ENCODE results near the gene PCDHGB5.

DNA sequence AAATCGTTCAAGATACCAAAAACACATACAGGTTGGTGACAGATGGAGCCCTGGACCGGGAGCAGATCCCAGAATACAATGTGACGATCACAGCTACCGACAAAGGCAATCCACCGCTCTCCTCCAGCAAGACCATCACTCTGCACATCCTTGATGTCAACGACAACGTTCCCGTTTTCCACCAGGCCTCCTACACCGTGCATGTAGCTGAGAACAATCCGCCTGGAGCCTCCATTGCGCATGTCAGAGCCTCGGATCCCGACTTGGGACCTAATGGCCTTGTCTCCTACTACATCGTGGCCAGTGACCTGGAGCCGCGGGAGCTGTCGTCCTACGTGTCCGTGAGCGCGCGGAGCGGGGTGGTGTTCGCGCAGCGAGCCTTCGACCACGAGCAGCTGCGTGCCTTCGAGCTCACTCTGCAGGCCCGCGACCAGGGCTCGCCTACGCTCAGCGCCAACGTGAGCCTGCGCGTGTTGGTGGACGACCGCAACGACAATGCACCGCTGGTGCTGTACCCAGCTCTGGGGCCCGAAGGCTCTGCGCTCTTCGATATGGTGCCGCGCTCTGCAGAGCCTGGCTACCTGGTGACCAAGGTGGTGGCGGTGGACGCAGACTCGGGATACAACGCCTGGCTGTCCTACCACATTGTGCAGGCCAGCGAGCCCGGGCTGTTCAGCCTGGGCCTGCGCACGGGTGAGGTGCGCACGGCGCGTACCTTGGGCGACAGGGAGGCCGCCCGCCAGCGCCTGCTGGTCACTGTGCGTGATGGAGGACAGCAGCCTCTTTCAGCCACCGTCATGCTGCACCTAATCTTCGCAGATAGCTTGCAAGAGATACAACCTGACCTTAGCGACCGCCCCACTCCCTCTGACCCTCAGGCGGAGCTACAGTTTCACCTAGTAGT lies 25.9 kb upstream of the PCDHGB5 start:
- TF ChIP-seq FOXP1 (IDR thresholded peaks at IDR 0.05) = no peak
- TF ChIP-seq FOXP1 (CRISPR knock-in tag; IDR thresholded peaks at IDR 0.05) = no peak
- TF ChIP-seq NFE2L2 (IDR thresholded peaks at IDR 0.05; ENCODE audit: low read length) = no peak
- TF ChIP-seq, protein P1, sequence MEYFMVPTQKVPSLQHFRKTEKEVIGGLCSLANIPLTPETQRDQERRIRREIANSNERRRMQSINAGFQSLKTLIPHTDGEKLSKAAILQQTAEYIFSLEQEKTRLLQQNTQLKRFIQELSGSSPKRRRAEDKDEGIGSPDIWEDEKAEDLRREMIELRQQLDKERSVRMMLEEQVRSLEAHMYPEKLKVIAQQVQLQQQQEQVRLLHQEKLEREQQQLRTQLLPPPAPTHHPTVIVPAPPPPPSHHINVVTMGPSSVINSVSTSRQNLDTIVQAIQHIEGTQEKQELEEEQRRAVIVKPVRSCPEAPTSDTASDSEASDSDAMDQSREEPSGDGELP (IDR thresholded peaks at IDR 0.05; ENCODE audit: borderline replicate concordance, low read depth) = no peak
- TF ChIP-seq SAP130 (CRISPR knock-in tag; IDR thresholded peaks at IDR 0.05; ENCODE audit: low read depth) = no peak
- no peak for TF ChIP-seq CHCHD3 (CRISPR knock-in tag; IDR thresholded peaks at IDR 0.05)
- no peak for TF ChIP-seq GABPB1 (CRISPR knock-in tag; IDR thresholded peaks at IDR 0.05)
- no peak for TF ChIP-seq ZFX (CRISPR knock-in tag; IDR thresholded peaks at IDR 0.05; ENCODE audit: low read depth)
- no peak for TF ChIP-seq ZNF367 (CRISPR knock-in tag; IDR thresholded peaks at IDR 0.05; ENCODE audit: borderline replicate concordance)
- TF ChIP-seq, protein P2, sequence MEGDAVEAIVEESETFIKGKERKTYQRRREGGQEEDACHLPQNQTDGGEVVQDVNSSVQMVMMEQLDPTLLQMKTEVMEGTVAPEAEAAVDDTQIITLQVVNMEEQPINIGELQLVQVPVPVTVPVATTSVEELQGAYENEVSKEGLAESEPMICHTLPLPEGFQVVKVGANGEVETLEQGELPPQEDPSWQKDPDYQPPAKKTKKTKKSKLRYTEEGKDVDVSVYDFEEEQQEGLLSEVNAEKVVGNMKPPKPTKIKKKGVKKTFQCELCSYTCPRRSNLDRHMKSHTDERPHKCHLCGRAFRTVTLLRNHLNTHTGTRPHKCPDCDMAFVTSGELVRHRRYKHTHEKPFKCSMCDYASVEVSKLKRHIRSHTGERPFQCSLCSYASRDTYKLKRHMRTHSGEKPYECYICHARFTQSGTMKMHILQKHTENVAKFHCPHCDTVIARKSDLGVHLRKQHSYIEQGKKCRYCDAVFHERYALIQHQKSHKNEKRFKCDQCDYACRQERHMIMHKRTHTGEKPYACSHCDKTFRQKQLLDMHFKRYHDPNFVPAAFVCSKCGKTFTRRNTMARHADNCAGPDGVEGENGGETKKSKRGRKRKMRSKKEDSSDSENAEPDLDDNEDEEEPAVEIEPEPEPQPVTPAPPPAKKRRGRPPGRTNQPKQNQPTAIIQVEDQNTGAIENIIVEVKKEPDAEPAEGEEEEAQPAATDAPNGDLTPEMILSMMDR (CRISPR knock-in tag; IDR thresholded peaks at IDR 0.05) = no peak
- TF ChIP-seq ZNF101 (CRISPR knock-in tag; IDR thresholded peaks at IDR 0.05; ENCODE audit: borderline replicate concordance, low read depth) = no peak
- TF ChIP-seq, protein P3, sequence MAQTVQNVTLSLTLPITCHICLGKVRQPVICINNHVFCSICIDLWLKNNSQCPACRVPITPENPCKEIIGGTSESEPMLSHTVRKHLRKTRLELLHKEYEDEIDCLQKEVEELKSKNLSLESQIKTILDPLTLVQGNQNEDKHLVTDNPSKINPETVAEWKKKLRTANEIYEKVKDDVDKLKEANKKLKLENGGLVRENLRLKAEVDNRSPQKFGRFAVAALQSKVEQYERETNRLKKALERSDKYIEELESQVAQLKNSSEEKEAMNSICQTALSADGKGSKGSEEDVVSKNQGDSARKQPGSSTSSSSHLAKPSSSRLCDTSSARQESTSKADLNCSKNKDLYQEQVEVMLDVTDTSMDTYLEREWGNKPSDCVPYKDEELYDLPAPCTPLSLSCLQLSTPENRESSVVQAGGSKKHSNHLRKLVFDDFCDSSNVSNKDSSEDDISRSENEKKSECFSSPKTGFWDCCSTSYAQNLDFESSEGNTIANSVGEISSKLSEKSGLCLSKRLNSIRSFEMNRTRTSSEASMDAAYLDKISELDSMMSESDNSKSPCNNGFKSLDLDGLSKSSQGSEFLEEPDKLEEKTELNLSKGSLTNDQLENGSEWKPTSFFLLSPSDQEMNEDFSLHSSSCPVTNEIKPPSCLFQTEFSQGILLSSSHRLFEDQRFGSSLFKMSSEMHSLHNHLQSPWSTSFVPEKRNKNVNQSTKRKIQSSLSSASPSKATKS (CRISPR knock-in tag; IDR thresholded peaks at IDR 0.05) = no peak
